ENCODE measurements around the gene OR6M1. TPM values are rescaled to one million over a fixed set of nuclear protein-coding genes. Genes with fewer than 3 reads are reported as not detected.

Gene OR6M1
- total RNA-seq, 1 experiment from 2014 or later, result not detected

- Histone ChIP-seq H3K4me1 (replicated peaks) (no peaks in the 10 kb centered on the region), H3K9me3 (replicated peaks) (no peaks in the 10 kb centered on the region), H3K27ac (no peak overlapping the region), H3K27me3 (replicated peaks) (no peaks in the 10 kb centered on the region), H3K36me3 (no peaks in the 10 kb centered on the region), H3K4me3 (no peak overlapping the region)
- no peak for DNase-seq (ENCODE audit: low read depth in 1 of 2, low spot score in 2 of 2)
Measured at GRCh38 chr11:123799438-123799837, 6.7 kb downstream of the OR6M1 start.

- Histone ChIP-seq H3K4me1 (replicated peaks) (no peaks in the 10 kb centered on the region), H3K4me3 (no peak overlapping the region), H3K27me3 (replicated peaks) (no peaks in the 10 kb centered on the region), H3K9me3 (replicated peaks) (no peaks in the 10 kb centered on the region), H3K27ac (no peak overlapping the region), H3K36me3 (no peaks in the 10 kb centered on the region)
- DNase-seq (ENCODE audit: low read depth in 1 of 2, low spot score in 2 of 2), result no peak
Measured at GRCh38 chr11:123798513-123799252, 7.5 kb downstream of the OR6M1 start.

- Histone ChIP-seq H3K27ac (no peak overlapping the region), H3K4me3 (no peak overlapping the region), H3K9me3 (replicated peaks) (no peaks in the 10 kb centered on the region), H3K27me3 (replicated peaks) (no peaks in the 10 kb centered on the region), H3K4me1 (replicated peaks) (no peaks in the 10 kb centered on the region), H3K36me3 (no peaks in the 10 kb centered on the region)
- DNase-seq (ENCODE audit: low read depth in 1 of 2, low spot score in 2 of 2), result no peak
Measured at GRCh38 chr11:123798079-123798478, 8.1 kb downstream of the OR6M1 start.

GRCh38 chr11:123797541-123797940 is 8.6 kb downstream of the OR6M1 start:
- DNase-seq (ENCODE audit: low read depth in 1 of 2, low spot score in 2 of 2), result no peak
- Histone ChIP-seq H3K36me3 (no peaks in the 10 kb centered on the region), H3K4me1 (replicated peaks) (no peaks in the 10 kb centered on the region)

GRCh38 chr11:123797114-123797513 is 9.0 kb downstream of the OR6M1 start:
- H3K27ac ChIP-seq, result no peak overlapping the region
- H3K9me3 ChIP-seq (replicated peaks), result no peaks in the 10 kb centered on the region
- H3K4me3 ChIP-seq, result no peak overlapping the region
- no peaks in the 10 kb centered on the region for H3K36me3 ChIP-seq
- no peaks in the 10 kb centered on the region for H3K27me3 ChIP-seq (replicated peaks)
- H3K4me1 ChIP-seq (replicated peaks), result no peaks in the 10 kb centered on the region
- no peak for DNase-seq (ENCODE audit: low read depth in 1 of 2, low spot score in 2 of 2)

More at GRCh38 chr11:123797541-123797940, 8.6 kb downstream of the OR6M1 start:
- Histone ChIP-seq H3K4me3 (no peak overlapping the region), H3K27ac (no peak overlapping the region), H3K9me3 (replicated peaks) (no peaks in the 10 kb centered on the region), H3K27me3 (replicated peaks) (no peaks in the 10 kb centered on the region)

- Histone ChIP-seq H3K27me3 (replicated peaks) (no peaks in the 10 kb centered on the region), H3K4me1 (replicated peaks) (no peaks in the 10 kb centered on the region), H3K36me3 (no peaks in the 10 kb centered on the region), H3K27ac (no peak overlapping the region), H3K4me3 (no peak overlapping the region), H3K9me3 (replicated peaks) (no peaks in the 10 kb centered on the region)
- no peak for DNase-seq (ENCODE audit: low read depth in 1 of 2, low spot score in 2 of 2)
Measured at GRCh38 chr11:123796226-123796625, 9.9 kb downstream of the OR6M1 start.

- Histone ChIP-seq H3K4me1 (replicated peaks) (no peaks in the 10 kb centered on the region), H3K36me3 (no peaks in the 10 kb centered on the region), H3K27ac (no peak overlapping the region), H3K9me3 (replicated peaks) (no peaks in the 10 kb centered on the region), H3K27me3 (replicated peaks) (no peaks in the 10 kb centered on the region), H3K4me3 (no peak overlapping the region)
- no peak for DNase-seq (ENCODE audit: low read depth in 1 of 2, low spot score in 2 of 2)
Measured at GRCh38 chr11:123783536-123783935, 22.6 kb downstream of the OR6M1 start.

GRCh38 chr11:123778511-123778910 is 27.6 kb downstream of the OR6M1 start:
- H3K4me3 ChIP-seq, result no peak overlapping the region
- no peaks in the 10 kb centered on the region for H3K9me3 ChIP-seq (replicated peaks)
- H3K36me3 ChIP-seq, result no peaks in the 10 kb centered on the region
- no peaks in the 10 kb centered on the region for H3K27me3 ChIP-seq (replicated peaks)
- no peak overlapping the region for H3K27ac ChIP-seq
- DNase-seq (ENCODE audit: low read depth in 1 of 2, low spot score in 2 of 2), result no peak
- H3K4me1 ChIP-seq (replicated peaks), result no peaks in the 10 kb centered on the region

- no peaks in the 10 kb centered on the region for H3K4me1 ChIP-seq (replicated peaks)
- no peak for DNase-seq (ENCODE audit: low read depth in 1 of 2, low spot score in 2 of 2)
- no peaks in the 10 kb centered on the region for H3K36me3 ChIP-seq
- H3K4me3 ChIP-seq, result no peak overlapping the region
- no peaks in the 10 kb centered on the region for H3K9me3 ChIP-seq (replicated peaks)
- H3K27me3 ChIP-seq (replicated peaks), result no peaks in the 10 kb centered on the region
- H3K27ac ChIP-seq, result no peak overlapping the region
Measured at GRCh38 chr11:123775715-123776549, 30.2 kb downstream of the OR6M1 start.

- no peak for DNase-seq (ENCODE audit: low read depth in 1 of 2, low spot score in 2 of 2)
- H3K4me3 ChIP-seq, result no peak overlapping the region
- H3K36me3 ChIP-seq, result no peaks in the 10 kb centered on the region
- H3K27me3 ChIP-seq (replicated peaks), result no peaks in the 10 kb centered on the region
- no peak overlapping the region for H3K27ac ChIP-seq
- H3K4me1 ChIP-seq (replicated peaks), result no peaks in the 10 kb centered on the region
- no peaks in the 10 kb centered on the region for H3K9me3 ChIP-seq (replicated peaks)
Measured at GRCh38 chr11:123775289-123775688, 30.9 kb downstream of the OR6M1 start.

- Histone ChIP-seq H3K27ac (no peak overlapping the region), H3K9me3 (replicated peaks) (no peaks in the 10 kb centered on the region), H3K4me3 (no peak overlapping the region), H3K4me1 (replicated peaks) (no peaks in the 10 kb centered on the region), H3K27me3 (replicated peaks) (no peaks in the 10 kb centered on the region), H3K36me3 (no peaks in the 10 kb centered on the region)
- no peak for DNase-seq (ENCODE audit: low read depth in 1 of 2, low spot score in 2 of 2)
Measured at GRCh38 chr11:123773959-123774358, 32.2 kb downstream of the OR6M1 start.

GRCh38 chr11:123773026-123773425 is 33.1 kb downstream of the OR6M1 start:
- Histone ChIP-seq H3K4me1 (replicated peaks) (no peaks in the 10 kb centered on the region), H3K4me3 (no peak overlapping the region)
- DNase-seq (ENCODE audit: low read depth in 1 of 2, low spot score in 2 of 2), result no peak

GRCh38 chr11:123771664-123772063 is 34.5 kb downstream of the OR6M1 start:
- Histone ChIP-seq H3K27me3 (replicated peaks) (no peaks in the 10 kb centered on the region), H3K36me3 (no peaks in the 10 kb centered on the region)

More at GRCh38 chr11:123773026-123773425, 33.1 kb downstream of the OR6M1 start:
- Histone ChIP-seq H3K27me3 (replicated peaks) (no peaks in the 10 kb centered on the region), H3K36me3 (no peaks in the 10 kb centered on the region), H3K9me3 (replicated peaks) (no peaks in the 10 kb centered on the region), H3K27ac (no peak overlapping the region)

GRCh38 chr11:123770712-123771111 is 35.4 kb downstream of the OR6M1 start:
- no peak overlapping the region for H3K4me3 ChIP-seq
- no peak overlapping the region for H3K27ac ChIP-seq
- no peak for DNase-seq (ENCODE audit: low read depth in 1 of 2, low spot score in 2 of 2)
- H3K27me3 ChIP-seq (replicated peaks), result no peaks in the 10 kb centered on the region
- no peaks in the 10 kb centered on the region for H3K4me1 ChIP-seq (replicated peaks)
- H3K36me3 ChIP-seq, result no peaks in the 10 kb centered on the region
- H3K9me3 ChIP-seq (replicated peaks), result no peaks in the 10 kb centered on the region

More at GRCh38 chr11:123771664-123772063, 34.5 kb downstream of the OR6M1 start:
- no peaks in the 10 kb centered on the region for H3K9me3 ChIP-seq (replicated peaks)
- no peak overlapping the region for H3K4me3 ChIP-seq
- no peak overlapping the region for H3K27ac ChIP-seq
- no peak for DNase-seq (ENCODE audit: low read depth in 1 of 2, low spot score in 2 of 2)
- no peaks in the 10 kb centered on the region for H3K4me1 ChIP-seq (replicated peaks)

Data from SJSA1 (cell line).